Measurements from ENCODE around the gene ADCY7. TPM values are rescaled to one million over a fixed set of nuclear protein-coding genes. Genes with fewer than 3 reads are reported as not detected.

Gene ADCY7
- total RNA-seq, 4 donors from 2014 or later: 4.6 to 44.9 (median 14.1) TPM

DNA sequence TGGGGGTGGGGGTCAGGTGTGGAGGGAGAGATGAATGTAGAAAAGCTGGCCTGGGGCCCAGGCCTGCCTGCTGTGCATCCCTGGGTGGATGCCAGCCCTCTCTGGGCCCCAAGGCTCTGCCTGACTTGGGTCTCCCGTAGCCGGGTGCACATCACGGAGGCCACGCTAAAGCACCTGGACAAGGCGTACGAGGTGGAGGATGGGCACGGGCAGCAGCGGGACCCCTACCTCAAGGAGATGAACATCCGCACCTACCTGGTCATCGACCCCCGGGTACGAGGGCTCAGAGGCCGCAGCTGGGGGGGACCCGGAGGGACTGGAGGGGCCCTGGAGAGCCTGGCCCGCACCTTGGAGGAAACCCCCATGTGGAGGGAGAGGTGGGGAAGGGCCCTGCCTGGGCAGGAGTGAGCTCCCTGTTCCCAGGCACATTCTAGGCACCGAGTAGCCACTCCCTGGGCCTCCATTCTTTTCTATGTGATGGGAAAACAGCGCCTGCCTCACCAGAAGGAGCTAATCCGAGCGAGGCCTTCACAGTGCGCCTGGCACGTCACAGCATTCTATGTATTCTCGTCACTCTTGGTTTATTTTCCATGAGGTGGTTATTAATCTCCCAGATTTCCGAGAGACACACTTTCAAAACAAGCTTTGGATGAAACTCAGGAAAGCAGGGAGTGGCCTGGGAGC, 34.7 kb downstream of the ADCY7 start:
- Histone ChIP-seq H3K27me3 (no peaks in the 10 kb centered on the region), H3K4me3 (no peak overlapping the region), H3K9me3 (no peaks in the 10 kb centered on the region), H3K36me3 (no peaks in the 10 kb centered on the region), H3K4me1 (peaks cover 6 to 21% (median 14%) of the 10 kb centered on the region in 4 donors), H3K27ac (peak overlapping the region; percentile 29 to 52 (median 49))
- in situ Hi-C loops (cut with MboI; ENCODE audit: low pct_ligation_motif_present in 1 of 4, low pct_unique_long_range_greater_than_20kb in 1 of 4, low sequenced_read_pairs in 3 of 4): no loop called here
- no peak for DNase-seq
- TF ChIP-seq POLR2AphosphoS5 (IDR thresholded peaks at IDR 0.05) (no peak), POLR2A (IDR thresholded peaks at IDR 0.05) (no peak), EP300 (IDR thresholded peaks at IDR 0.05; ENCODE audit: low read depth) (no peak)
- TF ChIP-seq, protein P1, sequence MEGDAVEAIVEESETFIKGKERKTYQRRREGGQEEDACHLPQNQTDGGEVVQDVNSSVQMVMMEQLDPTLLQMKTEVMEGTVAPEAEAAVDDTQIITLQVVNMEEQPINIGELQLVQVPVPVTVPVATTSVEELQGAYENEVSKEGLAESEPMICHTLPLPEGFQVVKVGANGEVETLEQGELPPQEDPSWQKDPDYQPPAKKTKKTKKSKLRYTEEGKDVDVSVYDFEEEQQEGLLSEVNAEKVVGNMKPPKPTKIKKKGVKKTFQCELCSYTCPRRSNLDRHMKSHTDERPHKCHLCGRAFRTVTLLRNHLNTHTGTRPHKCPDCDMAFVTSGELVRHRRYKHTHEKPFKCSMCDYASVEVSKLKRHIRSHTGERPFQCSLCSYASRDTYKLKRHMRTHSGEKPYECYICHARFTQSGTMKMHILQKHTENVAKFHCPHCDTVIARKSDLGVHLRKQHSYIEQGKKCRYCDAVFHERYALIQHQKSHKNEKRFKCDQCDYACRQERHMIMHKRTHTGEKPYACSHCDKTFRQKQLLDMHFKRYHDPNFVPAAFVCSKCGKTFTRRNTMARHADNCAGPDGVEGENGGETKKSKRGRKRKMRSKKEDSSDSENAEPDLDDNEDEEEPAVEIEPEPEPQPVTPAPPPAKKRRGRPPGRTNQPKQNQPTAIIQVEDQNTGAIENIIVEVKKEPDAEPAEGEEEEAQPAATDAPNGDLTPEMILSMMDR (IDR thresholded peaks at IDR 0.05): no peak
- WGBS, 2 donors (ENCODE audit: low coverage in 1 of 2): 90% methylated on average over 23 of the region's 23 CpGs; no CpG with 5 or more reads in 1 of the 2 donors
- intact Hi-C loops (cut with DNase I; ENCODE audit: low total_unique reads): no loop called here

DNA sequence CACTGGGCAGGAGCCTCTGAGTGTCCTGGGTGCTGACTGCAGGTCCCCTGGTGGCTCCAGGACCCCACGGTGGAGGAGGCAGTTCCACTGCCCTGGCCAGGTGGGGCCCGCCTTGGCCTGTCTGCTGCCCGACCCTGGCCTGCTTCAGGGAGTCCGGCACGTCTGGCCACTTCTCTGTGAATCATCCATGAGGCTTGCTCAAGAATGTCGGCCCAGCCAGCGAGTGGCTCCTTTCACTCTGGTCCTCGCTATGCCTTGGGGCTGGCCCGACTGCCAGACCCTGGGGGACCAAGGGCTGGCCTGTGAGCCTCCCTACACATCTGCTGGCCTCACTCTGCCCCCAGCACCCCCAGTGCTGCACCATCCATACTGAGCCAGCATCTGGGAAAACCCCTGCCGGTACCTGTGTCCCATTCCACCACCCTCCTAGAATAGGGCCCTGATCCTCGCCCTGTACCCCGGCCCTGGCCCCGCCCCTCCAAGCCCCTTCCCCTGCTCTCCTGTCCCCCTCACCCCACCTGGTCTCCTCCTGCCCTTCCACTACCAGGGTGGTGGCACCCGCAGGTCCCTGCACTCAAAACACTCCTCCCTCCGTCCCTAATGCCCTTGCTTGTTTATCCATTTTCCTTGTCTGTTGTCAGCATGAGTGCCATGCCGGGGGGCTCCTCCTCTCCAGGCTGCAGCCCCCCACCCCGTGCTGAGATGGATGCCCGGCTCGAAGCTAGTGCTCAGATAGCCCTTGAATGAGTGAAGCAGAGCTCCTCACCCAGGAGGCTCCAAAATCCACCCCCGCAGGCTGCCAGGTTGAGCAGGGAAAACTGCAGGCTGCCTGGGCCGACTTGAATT, 35.5 kb downstream of the ADCY7 start:
- in situ Hi-C loops (cut with MboI; ENCODE audit: low pct_ligation_motif_present in 1 of 4, low pct_unique_long_range_greater_than_20kb in 1 of 4, low sequenced_read_pairs in 3 of 4) (no loop called here), intact Hi-C loops (cut with DNase I; ENCODE audit: low total_unique reads) (no loop called here)
- TF ChIP-seq EP300 (IDR thresholded peaks at IDR 0.05; ENCODE audit: low read depth): no peak
- no peak for TF ChIP-seq POLR2AphosphoS5 (IDR thresholded peaks at IDR 0.05)
- no peak for TF ChIP-seq POLR2A (IDR thresholded peaks at IDR 0.05)
- TF ChIP-seq, protein P1 (IDR thresholded peaks at IDR 0.05): no peak
- Histone ChIP-seq H3K27ac (peak overlapping the region; percentile 29 to 52 (median 49)), H3K4me1 (peaks cover 6 to 21% (median 14%) of the 10 kb centered on the region in 4 donors), H3K9me3 (no peaks in the 10 kb centered on the region), H3K4me3 (no peak overlapping the region), H3K36me3 (no peaks in the 10 kb centered on the region), H3K27me3 (no peaks in the 10 kb centered on the region)
- 70% methylated on average over 20 of the region's 21 CpGs; no CpG with 5 or more reads in 1 of the 2 donors for WGBS, 2 donors (ENCODE audit: low coverage in 1 of 2)
- DNase-seq: no peak

DNA sequence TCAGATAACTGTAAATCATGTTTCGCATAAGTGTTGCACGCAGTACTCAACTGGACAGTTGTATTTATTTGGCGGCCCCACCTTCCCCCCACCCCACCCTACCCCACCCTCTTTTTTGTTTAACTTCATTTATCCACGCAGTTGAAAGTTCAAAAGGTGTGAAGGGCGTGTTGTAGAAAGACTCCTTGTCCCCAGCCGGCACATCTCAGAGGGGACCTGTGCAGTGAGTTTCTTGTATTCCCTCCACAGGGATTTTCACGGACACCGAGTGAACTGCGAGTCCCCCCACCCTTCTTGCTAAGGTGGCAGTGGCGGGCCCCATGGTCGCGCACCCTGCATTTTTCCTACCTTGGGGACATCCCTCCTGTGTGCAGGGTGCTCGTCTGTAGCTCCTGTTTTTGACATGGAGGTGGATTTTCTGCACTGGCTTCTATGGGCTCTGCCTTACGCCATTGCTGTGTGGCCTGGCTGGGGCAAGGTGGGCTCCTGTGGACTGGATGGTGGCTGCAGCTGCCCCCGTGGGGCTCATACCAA, 36.2 kb downstream of the ADCY7 start:
- Histone ChIP-seq H3K36me3 (no peaks in the 10 kb centered on the region), H3K4me3 (no peak overlapping the region), H3K9me3 (no peaks in the 10 kb centered on the region), H3K27ac (peak overlapping the region in 1 of 4 donors; percentile 47), H3K4me1 (peaks cover 6 to 21% (median 14%) of the 10 kb centered on the region in 4 donors), H3K27me3 (no peaks in the 10 kb centered on the region)
- 66% methylated on average over 14 of the region's 15 CpGs; no CpG with 5 or more reads in 1 of the 2 donors for WGBS, 2 donors (ENCODE audit: low coverage in 1 of 2)
- no peak for DNase-seq
- TF ChIP-seq, protein P1 (IDR thresholded peaks at IDR 0.05): no peak
- TF ChIP-seq POLR2A (IDR thresholded peaks at IDR 0.05) (no peak), EP300 (IDR thresholded peaks at IDR 0.05; ENCODE audit: low read depth) (no peak), POLR2AphosphoS5 (IDR thresholded peaks at IDR 0.05) (no peak)
- in situ Hi-C loops (cut with MboI; ENCODE audit: low pct_ligation_motif_present in 1 of 4, low pct_unique_long_range_greater_than_20kb in 1 of 4, low sequenced_read_pairs in 3 of 4) (no loop called here), intact Hi-C loops (cut with DNase I; ENCODE audit: low total_unique reads) (no loop called here)

DNA sequence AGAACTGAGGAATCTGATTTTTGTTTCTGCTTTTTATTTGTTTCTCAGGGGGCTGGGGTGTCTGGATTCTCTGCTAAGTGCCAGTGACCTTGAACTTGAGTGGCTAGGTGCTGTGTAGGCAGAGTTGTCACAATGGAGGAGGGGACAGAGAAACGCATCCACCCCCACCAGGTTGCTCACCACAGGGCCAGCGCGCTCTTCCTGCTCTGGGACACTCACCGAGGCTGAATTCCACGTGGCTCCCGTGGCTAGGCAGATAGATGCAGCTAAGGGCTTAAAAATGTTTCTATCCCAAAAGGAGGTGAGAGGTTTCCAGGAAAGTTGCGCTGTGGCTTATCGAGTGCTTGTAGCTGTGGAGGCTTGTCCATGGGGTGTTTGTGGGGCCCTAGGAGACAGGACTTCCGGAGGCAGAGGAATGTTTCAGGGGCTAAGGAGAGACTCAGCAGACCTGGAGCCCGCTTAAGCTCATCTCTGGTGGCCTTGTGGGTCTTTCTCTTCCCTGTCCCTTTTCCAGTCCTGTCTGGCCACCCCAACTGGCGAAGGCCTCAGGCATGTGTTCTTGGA, 36.8 kb downstream of the ADCY7 start:
- Histone ChIP-seq H3K36me3 (no peaks in the 10 kb centered on the region), H3K9me3 (no peaks in the 10 kb centered on the region), H3K27me3 (no peaks in the 10 kb centered on the region), H3K4me3 (no peak overlapping the region), H3K27ac (peak overlapping the region in 2 of 4 donors; percentile 39 to 47), H3K4me1 (peaks cover 6 to 21% (median 14%) of the 10 kb centered on the region in 4 donors)
- in situ Hi-C loops (cut with MboI; ENCODE audit: low pct_ligation_motif_present in 1 of 4, low pct_unique_long_range_greater_than_20kb in 1 of 4, low sequenced_read_pairs in 3 of 4) (no loop called here), intact Hi-C loops (cut with DNase I; ENCODE audit: low total_unique reads) (no loop called here)
- TF ChIP-seq, protein P1 (IDR thresholded peaks at IDR 0.05): no peak
- TF ChIP-seq POLR2A (IDR thresholded peaks at IDR 0.05): no peak
- no peak for TF ChIP-seq POLR2AphosphoS5 (IDR thresholded peaks at IDR 0.05)
- TF ChIP-seq EP300 (IDR thresholded peaks at IDR 0.05; ENCODE audit: low read depth): no peak
- WGBS, 2 donors (ENCODE audit: low coverage in 1 of 2): 94% methylated on average over 11 of the region's 11 CpGs; no CpG with 5 or more reads in 1 of the 2 donors
- no peak for DNase-seq
